ENCODE data around the gene CD1D. TPM values are rescaled to one million over a fixed set of nuclear protein-coding genes. Genes with fewer than 3 reads are reported as not detected.

The CD1D gene
- 1 to 10 TPM in 2 of 4 donors, under 1 TPM in 2; 0.26 to 2.0 (median 1.1) TPM for total RNA-seq

DNA sequence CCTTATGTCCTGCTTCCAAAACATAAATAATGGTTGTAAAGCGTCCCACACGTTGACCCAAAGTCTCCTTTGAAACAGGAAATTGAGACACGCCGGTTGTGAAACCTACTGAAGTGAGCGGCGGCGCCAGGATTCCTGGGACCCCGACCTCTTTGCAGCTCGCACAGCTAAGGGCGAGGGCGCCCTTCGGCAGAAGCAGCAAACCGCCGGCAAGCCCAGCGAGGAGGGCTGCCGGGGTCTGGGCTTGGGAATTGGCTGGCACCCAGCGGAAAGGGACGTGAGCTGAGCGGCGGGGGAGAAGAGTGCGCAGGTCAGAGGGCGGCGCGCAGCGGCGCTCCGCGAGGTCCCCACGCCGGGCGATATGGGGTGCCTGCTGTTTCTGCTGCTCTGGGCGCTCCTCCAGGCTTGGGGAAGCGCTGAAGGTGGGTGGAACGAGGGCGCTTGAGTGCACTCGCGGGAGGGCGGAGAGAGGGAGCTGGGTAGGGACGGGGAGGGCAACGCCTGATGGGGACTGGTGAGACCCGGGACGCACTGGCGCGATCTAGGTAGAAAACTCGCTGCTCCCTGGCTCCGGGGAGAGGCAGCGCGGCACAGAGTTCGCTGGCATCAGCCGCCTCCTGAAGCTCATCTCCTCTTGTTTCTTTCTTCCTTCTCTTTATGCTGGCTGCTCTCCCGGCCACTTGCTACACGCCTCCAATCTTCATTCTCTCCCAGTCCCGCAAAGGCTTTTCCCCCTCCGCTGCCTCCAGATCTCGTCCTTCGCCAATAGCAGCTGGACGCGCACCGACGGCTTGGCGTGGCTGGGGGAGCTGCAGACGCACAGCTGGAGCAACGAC, at the start of gene CD1D:
Gene CD1D (plus strand): TSS at position 155 of the 836 bp plus-strand sequence. CDS start 207 bp downstream, at position 362.
- Histone ChIP-seq H3K4me1 (peaks cover 7 to 31% (median 24%) of the 10 kb centered on the region in 4 donors), H3K9me3 (no peaks in the 10 kb centered on the region), H3K4me3 (peak within 1 kb of the TSS; percentile 45 to 65 (median 52)), H3K27me3 (peaks cover 0 to 54% (median 12%) of the 10 kb centered on the region in 4 donors), H3K36me3 (no peaks in the 10 kb centered on the region), H3K27ac (replicated peaks in 1 of 4) (peak within 1 kb of the TSS in 1 of 4 donors; percentile 17)
- TF ChIP-seq POLR2A (IDR thresholded peaks at IDR 0.05; ENCODE audit: low read depth) (no peak), EP300 (IDR thresholded peaks at IDR 0.05) (no peak), POLR2AphosphoS5 (IDR thresholded peaks at IDR 0.05) (no peak)
- TF ChIP-seq, protein P1, sequence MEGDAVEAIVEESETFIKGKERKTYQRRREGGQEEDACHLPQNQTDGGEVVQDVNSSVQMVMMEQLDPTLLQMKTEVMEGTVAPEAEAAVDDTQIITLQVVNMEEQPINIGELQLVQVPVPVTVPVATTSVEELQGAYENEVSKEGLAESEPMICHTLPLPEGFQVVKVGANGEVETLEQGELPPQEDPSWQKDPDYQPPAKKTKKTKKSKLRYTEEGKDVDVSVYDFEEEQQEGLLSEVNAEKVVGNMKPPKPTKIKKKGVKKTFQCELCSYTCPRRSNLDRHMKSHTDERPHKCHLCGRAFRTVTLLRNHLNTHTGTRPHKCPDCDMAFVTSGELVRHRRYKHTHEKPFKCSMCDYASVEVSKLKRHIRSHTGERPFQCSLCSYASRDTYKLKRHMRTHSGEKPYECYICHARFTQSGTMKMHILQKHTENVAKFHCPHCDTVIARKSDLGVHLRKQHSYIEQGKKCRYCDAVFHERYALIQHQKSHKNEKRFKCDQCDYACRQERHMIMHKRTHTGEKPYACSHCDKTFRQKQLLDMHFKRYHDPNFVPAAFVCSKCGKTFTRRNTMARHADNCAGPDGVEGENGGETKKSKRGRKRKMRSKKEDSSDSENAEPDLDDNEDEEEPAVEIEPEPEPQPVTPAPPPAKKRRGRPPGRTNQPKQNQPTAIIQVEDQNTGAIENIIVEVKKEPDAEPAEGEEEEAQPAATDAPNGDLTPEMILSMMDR (IDR thresholded peaks at IDR 0.05), result no peak
- intact Hi-C loops (cut with DNase I), result no loop called here
- WGBS, result under 1% methylated on average over 50 of the region's 63 CpGs
- no peak for DNase-seq (ENCODE audit: extremely low spot score)

DNA sequence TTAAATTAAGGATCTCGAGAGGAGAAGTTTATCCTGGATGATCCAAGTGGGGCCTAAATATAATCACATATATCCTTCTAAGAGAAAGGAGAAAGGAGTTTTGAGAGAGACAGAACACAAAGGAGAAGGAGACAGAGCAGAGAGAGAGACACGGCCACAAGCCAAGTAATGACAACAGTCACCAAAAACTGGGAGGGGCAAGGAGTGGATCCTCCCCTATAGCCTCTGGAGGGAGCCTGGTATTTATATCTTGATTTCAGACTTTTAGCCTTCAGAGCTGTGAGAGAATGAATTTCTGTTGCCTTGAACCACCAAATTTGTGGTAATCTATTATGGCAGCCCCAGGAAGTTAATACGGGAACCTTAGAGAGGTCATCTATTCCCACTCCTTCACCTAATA, 49.5 kb upstream of the CD1D start:
- H3K27me3 ChIP-seq, result no peaks in the 10 kb centered on the region
- H3K27ac ChIP-seq (replicated peaks in 1 of 4), result no peak overlapping the region
- no peaks in the 10 kb centered on the region for H3K36me3 ChIP-seq
- no peak for DNase-seq (ENCODE audit: extremely low spot score)
- intact Hi-C loops (cut with DNase I), result no loop called here
- 79% methylated on average over 3 of the region's 3 CpGs for WGBS
- H3K4me1 ChIP-seq, result no peaks in the 10 kb centered on the region
- H3K9me3 ChIP-seq, result no peaks in the 10 kb centered on the region
- H3K4me3 ChIP-seq, result no peak overlapping the region
- TF ChIP-seq POLR2A (IDR thresholded peaks at IDR 0.05; ENCODE audit: low read depth) (no peak), EP300 (IDR thresholded peaks at IDR 0.05) (no peak), POLR2AphosphoS5 (IDR thresholded peaks at IDR 0.05) (no peak)
- TF ChIP-seq, protein P1 (IDR thresholded peaks at IDR 0.05), result no peak

DNA sequence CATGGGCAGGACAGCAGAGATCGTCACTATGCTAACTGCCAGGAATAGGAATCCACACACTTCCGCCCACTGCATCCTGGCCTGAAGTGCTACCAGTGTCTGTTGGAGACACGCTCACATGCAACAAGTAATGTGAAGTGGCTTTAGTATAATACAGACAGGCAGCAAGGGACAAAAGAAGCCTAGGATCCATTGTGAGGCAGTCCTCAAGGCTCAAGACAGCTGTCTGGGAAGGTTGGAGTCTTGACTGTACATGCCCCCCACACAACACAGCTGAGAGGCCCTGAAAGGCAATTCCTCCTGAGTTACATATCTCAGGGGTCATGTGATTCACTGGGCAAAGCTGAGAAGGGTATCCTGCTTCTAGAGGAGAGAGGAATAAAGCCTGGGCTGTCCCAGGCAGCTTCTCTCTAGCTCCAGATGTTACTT, 39.9 kb upstream of the CD1D start:
- H3K27me3 ChIP-seq, result no peaks in the 10 kb centered on the region
- H3K4me3 ChIP-seq, result no peak overlapping the region
- intact Hi-C loops (cut with DNase I), result no loop called here
- no peaks in the 10 kb centered on the region for H3K36me3 ChIP-seq
- 78% methylated on average over 3 of the region's 3 CpGs for WGBS
- no peaks in the 10 kb centered on the region for H3K9me3 ChIP-seq
- no peak for TF ChIP-seq POLR2A (IDR thresholded peaks at IDR 0.05; ENCODE audit: low read depth)
- no peak for DNase-seq (ENCODE audit: extremely low spot score)
- no peak overlapping the region for H3K27ac ChIP-seq (replicated peaks in 1 of 4)
- H3K4me1 ChIP-seq, result peaks cover 10 to 13% (median 11%) of the 10 kb centered on the region in 4 donors

DNA sequence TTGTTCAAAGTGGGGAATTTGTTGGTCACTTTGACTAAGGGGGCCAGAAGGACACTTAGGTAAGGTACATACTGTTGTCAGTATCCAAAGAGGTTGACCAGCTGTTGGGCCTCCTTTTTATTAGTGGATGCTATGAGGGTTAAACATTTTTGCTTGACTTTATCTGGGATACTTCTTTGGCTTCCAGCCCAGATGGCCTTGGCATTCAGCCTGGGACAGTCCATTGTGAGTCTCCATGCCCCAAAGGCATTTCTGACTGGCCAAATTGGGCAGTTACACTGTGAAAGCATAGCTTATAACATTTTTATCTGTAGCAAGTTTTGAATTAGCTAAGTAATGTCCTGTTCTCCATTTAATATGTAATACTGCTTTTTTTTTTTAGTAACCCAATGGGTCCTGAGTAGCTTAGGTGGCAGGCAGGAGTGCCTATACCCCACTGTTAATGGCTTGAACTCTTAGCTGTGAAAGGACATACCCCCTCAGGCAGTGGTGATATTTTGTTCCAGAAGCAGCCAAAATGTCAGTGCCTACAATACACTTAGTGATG, 35.4 kb upstream of the CD1D start:
- intact Hi-C loops (cut with DNase I), result no loop called here
- Histone ChIP-seq H3K27me3 (no peaks in the 10 kb centered on the region), H3K27ac (replicated peaks in 1 of 4) (peak overlapping the region; percentile 39 to 62 (median 58)), H3K9me3 (no peaks in the 10 kb centered on the region), H3K4me1 (peaks cover 27 to 39% (median 32%) of the 10 kb centered on the region in 4 donors), H3K36me3 (no peaks in the 10 kb centered on the region), H3K4me3 (no peak overlapping the region)
- no peak for DNase-seq (ENCODE audit: extremely low spot score)
- TF ChIP-seq, protein P1 (IDR thresholded peaks at IDR 0.05), result no peak
- no peak for TF ChIP-seq POLR2A (IDR thresholded peaks at IDR 0.05; ENCODE audit: low read depth)
- TF ChIP-seq POLR2AphosphoS5 (IDR thresholded peaks at IDR 0.05), result no peak
- TF ChIP-seq EP300 (IDR thresholded peaks at IDR 0.05), result no peak

DNA sequence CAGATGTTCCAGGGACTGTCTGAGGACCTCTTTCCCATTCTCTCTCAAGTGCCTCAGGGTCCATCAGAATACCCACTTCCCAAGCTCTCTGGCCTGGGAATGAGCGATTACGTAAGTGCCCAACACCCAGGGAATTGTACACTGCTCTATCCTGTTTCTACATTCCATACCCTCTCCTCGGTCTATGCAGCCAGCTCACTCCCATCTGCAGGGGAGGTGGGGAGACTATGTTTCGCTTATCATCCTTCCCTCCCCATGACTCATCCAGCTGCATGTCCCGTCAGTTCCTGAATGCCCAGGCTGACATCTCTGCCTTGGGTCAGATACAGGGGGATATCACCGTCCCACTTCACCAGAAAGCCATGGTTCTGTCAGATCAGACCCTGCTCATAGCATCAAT, 34.5 kb upstream of the CD1D start:
- TF ChIP-seq POLR2A (IDR thresholded peaks at IDR 0.05; ENCODE audit: low read depth) (no peak), POLR2AphosphoS5 (IDR thresholded peaks at IDR 0.05) (no peak), EP300 (IDR thresholded peaks at IDR 0.05) (no peak)
- TF ChIP-seq, protein P1 (IDR thresholded peaks at IDR 0.05), result no peak
- Histone ChIP-seq H3K4me3 (no peak overlapping the region), H3K27ac (replicated peaks in 1 of 4) (peak overlapping the region; percentile 39 to 62 (median 58)), H3K9me3 (no peaks in the 10 kb centered on the region), H3K36me3 (no peaks in the 10 kb centered on the region), H3K27me3 (no peaks in the 10 kb centered on the region), H3K4me1 (peaks cover 27 to 39% (median 35%) of the 10 kb centered on the region in 4 donors)
- 74% methylated on average over 6 of the region's 6 CpGs for WGBS
- intact Hi-C loops (cut with DNase I), result no loop called here
- DNase-seq (ENCODE audit: extremely low spot score), result no peak

Measured in esophagus muscularis mucosa (tissue), 4 donors.